T-helper 17 cell (primary cell): ENCODE results near the gene LRRC10. TPM values are rescaled to one million over a fixed set of nuclear protein-coding genes. Genes with fewer than 3 reads are reported as not detected.

Source experiments
- ATAC-seq: fragments of 150-1000 bp; cut with Tn5 transposase; 2 replicates; pipeline ENCODE4 v1.10.0; 2021; ENCODE audit warnings: mild to moderate bottlenecking, moderate library complexity
- DNase-seq, 3 donors: peaks; one replicate each; pipeline versions ENCODE4 v3.0.0 to v3.0.0-alpha.2; 2020 to 2021
- H3K9me3 ChIP-seq: one replicate; pipeline ENCODE4 v1.7.0; 2013; ENCODE audit warnings: low read length, mild to moderate bottlenecking; ENCODE audit not compliant: control insufficient read depth, poor library complexity, severe bottlenecking
- H3K27ac Mint-ChIP-seq: one replicate; pipeline ENCODE4 v1.8.0; 2022; ENCODE audit warnings: mild to moderate bottlenecking, moderate library complexity, mixed read lengths
- H3K27me3 Mint-ChIP-seq: one replicate; pipeline ENCODE4 v1.8.0; 2022; ENCODE audit warnings: mixed read lengths
- H3K36me3 Mint-ChIP-seq: one replicate; pipeline ENCODE4 v1.8.0; 2022; ENCODE audit warnings: low read depth, mixed read lengths
- H3K4me1 Mint-ChIP-seq: one replicate; pipeline ENCODE4 v1.8.0; 2022; ENCODE audit warnings: mild to moderate bottlenecking, mixed read lengths
- H3K4me3 Mint-ChIP-seq: one replicate; pipeline ENCODE4 v1.8.0; 2022; ENCODE audit warnings: mild to moderate bottlenecking, moderate library complexity, mixed read lengths
- total RNA-seq, 4 donors: library from RNA in 2 of 4; stranded (reverse) in 2 of 4; gene quantifications; one replicate each; pipeline ENCODE4 v1.2.3 and lab custom pipeline; 2022 to 2026

Gene LRRC10
- total RNA-seq, 2 donors from 2014 or later = not detected

- peaks cover 7% of the 10 kb centered on the region for H3K36me3 Mint-ChIP-seq
- H3K4me3 Mint-ChIP-seq = no peak overlapping the region
- no peaks in the 10 kb centered on the region for H3K9me3 ChIP-seq
- no peak for ATAC-seq
- no peak for DNase-seq
- H3K4me1 Mint-ChIP-seq = peaks cover 7% of the 10 kb centered on the region
- H3K27ac Mint-ChIP-seq = peak overlapping the region; percentile 39
- no peaks in the 10 kb centered on the region for H3K27me3 Mint-ChIP-seq
Measured at GRCh38 chr12:69578283-69578682, 32.4 kb downstream of the LRRC10 start.

GRCh38 chr12:69575346-69575745, 35.4 kb downstream of the LRRC10 start:
- DNase-seq (no peak), ATAC-seq (no peak)
- no peak overlapping the region for H3K27ac Mint-ChIP-seq
- no peak overlapping the region for H3K4me3 Mint-ChIP-seq
- peaks cover 12% of the 10 kb centered on the region for H3K36me3 Mint-ChIP-seq
- H3K4me1 Mint-ChIP-seq = peaks cover 7% of the 10 kb centered on the region
- no peaks in the 10 kb centered on the region for H3K27me3 Mint-ChIP-seq
- H3K9me3 ChIP-seq = no peaks in the 10 kb centered on the region

- no peaks in the 10 kb centered on the region for H3K9me3 ChIP-seq
- ATAC-seq = peak; percentile 98
- Mint-ChIP-seq H3K27ac (peak overlapping the region; percentile 94), H3K4me3 (no peak overlapping the region), H3K36me3 (peaks cover 14% of the 10 kb centered on the region), H3K4me1 (peaks cover 7% of the 10 kb centered on the region), H3K27me3 (no peaks in the 10 kb centered on the region)
- peak in 2 of 3 donors; percentile 34 to 51 for DNase-seq
Measured at GRCh38 chr12:69570545-69571399, 39.9 kb downstream of the LRRC10 start.

GRCh38 chr12:69570000-69570516, 40.6 kb downstream of the LRRC10 start:
- DNase-seq (no peak), ATAC-seq (no peak)
- H3K4me1 Mint-ChIP-seq = peaks cover 7% of the 10 kb centered on the region
- no peaks in the 10 kb centered on the region for H3K27me3 Mint-ChIP-seq
- no peak overlapping the region for H3K4me3 Mint-ChIP-seq
- no peaks in the 10 kb centered on the region for H3K9me3 ChIP-seq
- H3K27ac Mint-ChIP-seq = peak overlapping the region; percentile 94
- peaks cover 14% of the 10 kb centered on the region for H3K36me3 Mint-ChIP-seq

- Mint-ChIP-seq H3K4me1 (peaks cover 7% of the 10 kb centered on the region), H3K27ac (peak overlapping the region; percentile 94), H3K27me3 (no peaks in the 10 kb centered on the region), H3K4me3 (no peak overlapping the region), H3K36me3 (peaks cover 13% of the 10 kb centered on the region)
- no peak for ATAC-seq
- H3K9me3 ChIP-seq = no peaks in the 10 kb centered on the region
- DNase-seq = no peak
Measured at GRCh38 chr12:69569236-69569635, 41.5 kb downstream of the LRRC10 start.

- Mint-ChIP-seq H3K4me1 (peaks cover 4% of the 10 kb centered on the region), H3K27me3 (no peaks in the 10 kb centered on the region), H3K27ac (peak overlapping the region; percentile 94), H3K4me3 (no peak overlapping the region), H3K36me3 (peaks cover 9% of the 10 kb centered on the region)
- DNase-seq = no peak
- ATAC-seq = no peak
- no peaks in the 10 kb centered on the region for H3K9me3 ChIP-seq
Measured at GRCh38 chr12:69566603-69567002, 44.1 kb downstream of the LRRC10 start.

- Mint-ChIP-seq H3K4me3 (no peak overlapping the region), H3K27ac (no peak overlapping the region), H3K4me1 (peaks cover 7% of the 10 kb centered on the region), H3K36me3 (peaks cover 5% of the 10 kb centered on the region), H3K27me3 (no peaks in the 10 kb centered on the region)
- DNase-seq (no peak), ATAC-seq (no peak)
- H3K9me3 ChIP-seq = no peaks in the 10 kb centered on the region
Measured at GRCh38 chr12:69563166-69563762, 47.4 kb downstream of the LRRC10 start.

Other genes starting within 250 kb of the LRRC10 start
- gene FRS2, start 140.5 kb downstream of the LRRC10 start, total RNA-seq = 10 to 100 TPM; 26.8 to 27.9 TPM
- gene CCT2, start 25.4 kb downstream of the LRRC10 start, total RNA-seq = 100 to 1,000 TPM; 197 to 229 TPM
- gene BEST3, start 88.4 kb upstream of the LRRC10 start, total RNA-seq = under 1 TPM in 1 of 2 donors, not detected in 1; 0.44 TPM
- 10 to 100 TPM; 26.6 TPM for gene RAB3IP, start 128.0 kb upstream of the LRRC10 start, total RNA-seq
- gene MYRFL, start 214.3 kb upstream of the LRRC10 start, total RNA-seq = not detected